Mucosa of stomach (tissue), 1 donor: ENCODE results near the gene TRPV2.
"Not testable (repeated sequence)": the region's sequence is repeated elsewhere in the genome, so short reads cannot be mapped to it uniquely, and the experiment has no call there.

Experiments used
- H3K27me3 ChIP-seq: one replicate; pipeline ENCODE4 v1.7.0; 2013; ENCODE audit warnings: mild to moderate bottlenecking, low read length; ENCODE audit not compliant: control insufficient read depth, insufficient read depth
- H3K36me3 ChIP-seq: one replicate; pipeline ENCODE4 v1.7.0; 2013; ENCODE audit warnings: low read length; ENCODE audit not compliant: control insufficient read depth, insufficient read depth
- H3K4me1 ChIP-seq: one replicate; pipeline ENCODE4 v1.7.0; 2013; ENCODE audit warnings: mild to moderate bottlenecking, low read length; ENCODE audit not compliant: control insufficient read depth, insufficient read depth
- H3K4me3 ChIP-seq: one replicate; pipeline ENCODE4 v1.7.0; 2013; ENCODE audit warnings: low read length
- H3K9ac ChIP-seq: one replicate; pipeline ENCODE4 v1.7.0; 2013; ENCODE audit warnings: mild to moderate bottlenecking, low read length, moderate library complexity
- H3K9me3 ChIP-seq: one replicate; pipeline ENCODE4 v1.7.0; 2013; ENCODE audit warnings: mild to moderate bottlenecking, low read length, moderate library complexity; ENCODE audit not compliant: control insufficient read depth
- donor health status: Pancreatic carcinoma.

TRPV2 gene

DNA sequence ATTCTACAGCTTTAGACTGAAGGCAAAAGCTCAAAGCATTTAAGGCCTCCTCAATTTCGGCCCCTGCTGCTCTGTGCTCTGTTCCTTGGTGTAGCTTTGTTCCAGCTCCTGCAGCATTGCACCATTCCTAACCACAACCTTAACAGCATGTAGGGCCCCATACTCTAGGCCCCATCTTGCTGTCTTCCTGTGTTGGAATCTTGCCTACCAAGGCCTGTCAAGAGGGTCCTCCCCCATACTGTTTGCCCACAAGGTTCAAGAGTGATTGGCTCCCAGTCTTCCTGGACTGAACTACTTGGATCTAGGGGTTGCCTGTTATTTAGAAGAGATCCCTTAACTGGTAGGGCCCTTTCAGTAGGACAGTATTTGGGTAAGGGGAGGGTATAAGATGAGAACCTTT, 26.8 kb downstream of the TRPV2 start:
- Histone ChIP-seq H3K4me1 (peaks cover 32% of the 10 kb centered on the region), H3K9me3 (no peaks in the 10 kb centered on the region), H3K27me3 (no peaks in the 10 kb centered on the region), H3K9ac (no peak overlapping the region), H3K4me3 (no peak overlapping the region), H3K36me3 (peaks cover 14% of the 10 kb centered on the region)

DNA sequence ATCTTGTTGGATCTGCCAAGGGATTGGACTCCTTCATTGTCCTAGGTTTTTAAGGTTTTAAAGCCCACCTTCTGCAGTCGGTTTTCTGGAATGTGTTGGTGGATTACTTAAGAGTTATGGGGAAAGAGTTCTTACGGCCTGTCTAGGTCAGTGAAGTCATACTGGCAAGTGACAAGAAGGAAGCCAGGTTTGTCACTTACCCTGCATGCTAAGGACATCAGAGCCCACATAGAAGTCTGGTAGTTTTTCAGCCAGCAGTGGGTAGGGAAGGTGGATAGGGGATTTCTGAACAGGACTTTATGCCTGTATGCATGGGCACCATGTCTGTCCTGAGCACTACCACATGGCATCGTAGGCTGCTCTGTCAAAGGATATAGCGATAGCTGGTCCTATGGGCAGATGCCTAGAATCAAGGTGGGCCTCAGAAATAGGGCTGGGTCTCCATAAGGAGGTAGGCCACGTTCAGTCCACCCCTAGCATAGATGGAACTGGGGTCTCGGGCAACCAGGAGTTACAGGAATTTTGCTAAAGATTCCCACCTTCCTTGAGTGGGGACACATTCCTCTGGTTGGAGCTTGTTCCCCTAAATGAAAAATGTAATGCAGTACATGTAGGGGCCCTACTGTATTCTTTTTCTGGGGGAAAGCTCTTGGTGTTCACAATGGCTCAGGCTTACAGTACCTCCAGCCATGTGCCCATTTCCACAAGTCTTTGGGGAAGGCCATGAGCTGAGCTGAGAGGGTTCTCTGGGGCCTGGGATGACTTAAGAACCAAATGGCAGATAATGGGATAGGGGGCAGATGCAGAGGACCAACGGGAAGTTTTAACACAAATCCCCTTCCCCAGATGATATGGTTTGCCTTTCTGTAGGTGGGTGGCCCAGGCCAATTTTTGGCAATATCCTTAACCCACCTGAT, 27.5 kb downstream of the TRPV2 start:
- Histone ChIP-seq H3K4me3 (no peak overlapping the region), H3K9ac (no peak overlapping the region), H3K27me3 (no peaks in the 10 kb centered on the region), H3K4me1 (peaks cover 32% of the 10 kb centered on the region), H3K36me3 (peaks cover 14% of the 10 kb centered on the region), H3K9me3 (no peaks in the 10 kb centered on the region)

DNA sequence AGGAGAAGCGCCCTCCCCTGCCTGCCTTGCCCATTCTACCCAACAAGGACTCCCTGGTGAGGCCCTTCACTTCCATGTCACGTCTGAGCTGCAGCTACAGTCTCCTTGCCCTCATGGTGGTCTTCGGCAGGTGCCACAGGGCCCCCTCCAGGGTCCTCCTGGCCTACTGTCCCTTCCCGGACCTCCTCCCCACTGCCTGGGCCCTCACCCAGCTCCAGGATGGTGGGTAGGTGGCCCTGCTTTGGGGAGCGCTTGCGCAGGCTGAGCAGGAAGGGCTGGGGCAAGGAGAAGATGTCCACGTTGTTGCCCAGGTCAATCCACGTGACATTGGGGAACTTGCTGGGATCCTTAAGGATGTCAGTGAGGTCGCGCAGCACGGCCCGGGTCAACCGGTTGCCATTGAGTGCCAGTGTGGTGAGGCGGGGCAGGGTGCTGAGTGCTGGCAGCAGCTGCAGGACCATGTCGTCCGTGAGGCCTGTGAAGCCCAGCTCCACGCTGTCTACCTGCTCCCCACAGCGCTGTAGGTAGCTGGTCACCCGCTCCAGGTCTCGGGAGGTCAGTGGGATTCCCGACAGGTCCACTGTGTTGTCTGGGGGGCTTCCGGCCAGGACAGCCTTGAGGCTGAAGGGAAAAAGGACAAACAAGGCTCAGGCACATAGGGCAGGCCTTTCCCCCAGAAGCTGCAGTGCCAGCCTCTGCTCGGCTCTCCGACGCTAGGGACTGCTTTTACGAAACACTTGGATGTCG, 28.3 kb downstream of the TRPV2 start:
- H3K4me1 ChIP-seq, result peaks cover 32% of the 10 kb centered on the region
- peak overlapping the region; percentile 20 for H3K9ac ChIP-seq
- H3K9me3 ChIP-seq, result no peaks in the 10 kb centered on the region
- H3K4me3 ChIP-seq, result no peak overlapping the region
- H3K36me3 ChIP-seq, result peaks cover 18% of the 10 kb centered on the region
- no peaks in the 10 kb centered on the region for H3K27me3 ChIP-seq

GRCh38 chr17:16444258-16444886, 29.0 kb downstream of the TRPV2 start:
- H3K36me3 ChIP-seq, result peaks cover 24% of the 10 kb centered on the region
- H3K9me3 ChIP-seq, result no peaks in the 10 kb centered on the region
- H3K4me1 ChIP-seq, result peaks cover 32% of the 10 kb centered on the region
- H3K27me3 ChIP-seq, result no peaks in the 10 kb centered on the region
- H3K4me3 ChIP-seq, result no peak overlapping the region
- no peak overlapping the region for H3K9ac ChIP-seq

GRCh38 chr17:16446338-16446983, 31.1 kb downstream of the TRPV2 start:
- H3K27me3 ChIP-seq, result no peaks in the 10 kb centered on the region
- no peaks in the 10 kb centered on the region for H3K9me3 ChIP-seq
- H3K4me3 ChIP-seq, result no peak overlapping the region
- no peak overlapping the region for H3K9ac ChIP-seq
- H3K36me3 ChIP-seq, result peaks cover 19% of the 10 kb centered on the region
- peaks cover 18% of the 10 kb centered on the region for H3K4me1 ChIP-seq

DNA sequence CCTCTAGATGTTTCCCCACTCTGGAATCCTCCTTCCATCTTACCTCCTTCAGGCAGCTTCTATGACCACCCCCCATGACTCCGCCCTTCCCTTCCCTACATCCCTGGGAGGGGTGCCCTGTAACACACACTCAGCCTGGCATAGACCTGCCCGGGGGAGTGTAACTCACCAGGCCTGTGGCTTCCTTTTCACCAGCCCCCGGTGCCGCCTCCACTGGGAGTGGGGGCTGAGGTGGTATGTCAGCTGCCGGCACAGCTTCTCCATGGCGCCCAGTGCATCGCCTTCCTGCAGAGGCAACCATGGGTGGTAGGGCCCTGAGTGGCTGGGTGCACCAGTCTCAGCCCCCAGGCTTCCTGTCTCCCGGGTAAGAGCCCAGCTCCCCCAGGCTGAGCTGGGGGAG, 32.3 kb downstream of the TRPV2 start:
- H3K9me3 ChIP-seq, result no peaks in the 10 kb centered on the region
- H3K4me3 ChIP-seq, result no peak overlapping the region
- H3K9ac ChIP-seq, result no peak overlapping the region
- no peaks in the 10 kb centered on the region for H3K27me3 ChIP-seq
- peaks cover 19% of the 10 kb centered on the region for H3K36me3 ChIP-seq
- H3K4me1 ChIP-seq, result peaks cover 6% of the 10 kb centered on the region

- H3K4me1 ChIP-seq, result peaks cover 4% of the 10 kb centered on the region
- H3K27me3 ChIP-seq, result no peaks in the 10 kb centered on the region
- H3K9me3 ChIP-seq, result no peaks in the 10 kb centered on the region
- H3K36me3 ChIP-seq, result peaks cover 12% of the 10 kb centered on the region
- no peak overlapping the region for H3K4me3 ChIP-seq
- no peak overlapping the region for H3K9ac ChIP-seq
Observed at GRCh38 chr17:16448490-16448889, 33.1 kb downstream of the TRPV2 start.

DNA sequence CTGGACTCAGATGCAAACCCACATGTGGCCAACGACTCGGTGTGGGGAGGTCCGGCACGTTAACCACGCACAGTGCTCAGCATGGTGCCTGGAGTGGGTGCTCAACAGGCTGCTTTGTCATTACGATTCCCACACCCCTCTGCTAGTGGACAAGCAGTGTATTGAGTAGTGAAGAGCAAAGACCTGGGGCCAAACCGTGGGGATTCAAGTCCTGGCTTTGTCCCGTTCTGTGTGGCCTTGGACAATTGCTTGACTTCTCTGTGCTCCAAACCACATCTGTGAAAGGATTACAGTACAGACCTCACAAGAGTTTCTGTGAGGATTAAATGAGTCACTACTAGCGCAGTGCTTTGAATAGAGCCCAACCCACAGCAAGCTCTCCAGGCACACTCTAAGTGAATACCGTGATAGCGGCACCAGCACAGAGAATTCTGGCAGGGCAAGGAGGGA, 33.8 kb downstream of the TRPV2 start:
- Histone ChIP-seq H3K4me3 (no peak overlapping the region), H3K9ac (no peak overlapping the region), H3K4me1 (no peaks in the 10 kb centered on the region), H3K9me3 (no peaks in the 10 kb centered on the region), H3K27me3 (no peaks in the 10 kb centered on the region), H3K36me3 (peaks cover 9% of the 10 kb centered on the region)

DNA sequence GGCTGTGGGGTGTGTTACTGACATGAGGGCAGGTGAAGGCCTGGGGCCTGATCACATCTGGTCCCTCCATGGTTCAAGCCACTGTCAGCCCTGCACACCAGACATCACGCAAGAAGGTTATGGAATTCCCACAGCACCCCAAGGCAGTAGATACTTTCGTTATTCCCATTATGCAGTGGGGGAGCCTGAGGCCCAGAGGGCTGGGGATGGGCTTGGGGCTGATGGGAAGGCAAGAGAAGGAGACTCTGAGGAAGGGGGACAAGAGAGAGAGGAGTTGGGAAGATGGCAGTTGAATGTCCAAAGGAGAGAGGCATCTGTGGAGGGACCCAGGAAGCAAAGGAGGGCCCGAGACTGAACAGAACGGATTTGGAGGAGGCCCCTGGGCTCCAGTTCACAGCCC, 34.7 kb downstream of the TRPV2 start:
- H3K4me1 ChIP-seq, result no peaks in the 10 kb centered on the region

DNA sequence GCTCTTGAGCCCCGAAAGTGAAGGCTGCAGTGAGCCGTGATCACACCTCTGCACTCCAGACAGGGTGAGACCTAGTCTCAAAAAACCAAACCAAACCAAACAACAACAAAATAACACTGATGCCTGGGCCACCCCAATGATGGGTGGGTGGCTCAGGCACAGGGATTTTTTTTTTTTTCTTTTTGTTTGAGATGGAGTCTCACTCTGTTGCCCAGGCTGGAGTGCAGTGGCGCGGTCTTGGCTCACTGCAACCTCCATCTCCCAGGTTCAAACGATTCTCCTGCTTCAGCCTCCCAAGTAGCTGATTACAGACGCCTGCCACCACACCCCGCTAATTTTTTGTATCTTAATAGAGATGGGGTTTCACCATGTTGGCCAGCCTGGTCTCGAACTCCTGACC, 36.9 kb downstream of the TRPV2 start:
- H3K27me3 ChIP-seq, H3K4me1 ChIP-seq, H3K9me3 ChIP-seq, H3K4me3 ChIP-seq, H3K36me3 ChIP-seq, H3K9ac ChIP-seq: not testable (repeated sequence)

More for the DNA sequence above, 34.7 kb downstream of the TRPV2 start:
- H3K9ac ChIP-seq, result no peak overlapping the region
- H3K4me3 ChIP-seq, result no peak overlapping the region
- peaks cover 9% of the 10 kb centered on the region for H3K36me3 ChIP-seq
- H3K9me3 ChIP-seq, result no peaks in the 10 kb centered on the region
- H3K27me3 ChIP-seq, result no peaks in the 10 kb centered on the region

GRCh38 chr17:16453493-16453851, 38.1 kb downstream of the TRPV2 start:
- no peaks in the 10 kb centered on the region for H3K4me1 ChIP-seq
- H3K9ac ChIP-seq, result no peak overlapping the region
- peaks cover 8% of the 10 kb centered on the region for H3K36me3 ChIP-seq
- H3K9me3 ChIP-seq, result no peaks in the 10 kb centered on the region
- H3K4me3 ChIP-seq, result no peak overlapping the region
- no peaks in the 10 kb centered on the region for H3K27me3 ChIP-seq
